ENCODE measurements around the gene ROR1.

GRCh38 chr1:63914706-63915105, 140.9 kb downstream of the ROR1 start:
- TF ChIP-seq POLR2A (IDR thresholded peaks at IDR 0.05; ENCODE audit: low read depth) (no peak), CTCF (IDR thresholded peaks at IDR 0.05) (no peak), EP300 (IDR thresholded peaks at IDR 0.05) (no peak)
